ENCODE data around the gene GNG13. TPM values are rescaled to one million over a fixed set of nuclear protein-coding genes. Genes with fewer than 3 reads are reported as not detected.

Gene GNG13
- total RNA-seq, 1 donor from 2014 or later = not detected

DNA sequence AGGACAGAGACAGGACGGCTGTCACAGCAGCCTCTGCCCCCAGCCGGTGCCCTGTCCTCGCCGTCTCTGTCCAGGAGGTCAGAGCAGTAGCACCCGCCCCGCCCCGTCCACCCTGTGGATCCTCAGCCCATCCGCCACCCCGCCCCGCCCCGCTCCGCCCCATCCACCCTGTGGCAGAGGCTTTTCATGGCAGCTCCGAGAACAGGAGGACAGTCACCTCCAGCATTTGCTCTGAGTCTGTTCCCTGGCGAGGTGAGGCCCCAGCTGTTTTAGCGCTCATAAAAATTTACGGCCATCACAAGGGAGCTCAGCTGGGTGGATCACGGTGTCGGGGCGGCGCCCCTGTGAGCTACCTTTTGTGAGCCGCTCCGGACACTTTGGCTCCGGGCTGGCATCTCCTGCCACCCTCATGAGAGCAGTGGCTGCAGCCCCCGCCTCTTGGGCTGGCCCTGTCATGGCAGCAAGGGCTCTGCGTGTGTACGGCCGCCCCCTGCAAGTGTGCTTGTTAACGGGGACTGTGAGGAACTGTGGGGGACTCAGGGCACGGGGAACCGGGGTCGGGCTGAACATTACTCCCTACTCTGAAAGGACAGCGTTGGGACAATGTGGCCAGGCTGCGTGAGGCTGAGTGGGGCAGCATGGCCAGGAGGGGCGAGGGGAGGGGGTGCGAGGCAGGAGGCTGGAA is 32.3 kb upstream of the GNG13 start:
- H3K4me1 Mint-ChIP-seq (ENCODE audit: low read depth, unreplicated experiment) = no peaks in the 10 kb centered on the region
- no peak for TF ChIP-seq CTCF (IDR thresholded peaks at IDR 0.05; ENCODE audit: partially characterized antibody, unreplicated experiment)
- H3K27me3 Mint-ChIP-seq (ENCODE audit: unreplicated experiment) = peaks cover 4% of the 10 kb centered on the region
- no peak overlapping the region for H3K27ac Mint-ChIP-seq (ENCODE audit: unreplicated experiment)
- no peak overlapping the region for H3K4me3 Mint-ChIP-seq (ENCODE audit: unreplicated experiment)
- DNase-seq = no peak
- H3K36me3 Mint-ChIP-seq (ENCODE audit: unreplicated experiment) = peaks cover 16% of the 10 kb centered on the region
- H3K9me3 Mint-ChIP-seq (ENCODE audit: unreplicated experiment) = peaks cover 12% of the 10 kb centered on the region

DNA sequence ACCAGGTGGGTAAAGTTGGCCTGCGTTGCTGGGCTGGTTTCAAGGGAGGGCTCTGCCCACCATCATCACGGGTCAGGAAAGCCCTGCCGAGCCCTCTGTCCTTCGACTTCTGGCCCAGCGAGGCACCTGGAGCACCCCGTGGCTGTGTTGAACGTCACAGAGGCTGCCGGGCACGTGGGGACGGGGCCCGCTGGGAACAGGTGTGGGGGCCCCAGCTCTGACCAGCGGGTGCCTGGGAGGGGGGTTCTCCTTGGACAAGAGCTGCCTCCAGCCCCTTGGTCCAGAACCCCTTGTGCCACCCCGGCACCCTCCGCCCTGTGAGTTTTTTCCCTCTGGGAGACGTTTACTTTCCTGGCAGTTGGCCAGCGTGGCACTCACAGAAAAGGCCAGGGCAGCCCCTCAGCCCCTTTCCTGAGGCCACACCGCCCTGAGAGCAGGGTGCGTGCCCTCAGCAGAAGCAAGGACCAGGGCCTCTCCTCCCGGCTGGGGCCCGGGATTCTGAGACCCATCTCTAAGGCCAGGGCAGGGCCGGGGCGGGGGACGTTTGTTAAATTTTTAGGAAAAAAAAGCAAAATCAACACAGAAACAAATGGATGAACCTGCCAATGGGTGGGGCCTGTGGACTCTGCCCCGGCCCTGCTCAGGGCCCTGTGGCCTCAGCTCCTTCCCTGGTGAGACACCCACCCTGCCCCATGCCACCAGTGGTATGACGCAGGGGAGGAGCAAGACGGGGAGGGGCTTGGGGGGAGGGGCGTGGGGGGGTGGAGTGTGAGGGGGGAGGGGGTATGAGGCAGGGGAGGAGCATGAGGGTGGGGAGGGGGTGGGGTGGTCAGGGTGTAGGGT is 31.3 kb upstream of the GNG13 start:
- no peak for DNase-seq
- Mint-ChIP-seq H3K4me3 (ENCODE audit: unreplicated experiment) (no peak overlapping the region), H3K9me3 (ENCODE audit: unreplicated experiment) (peaks cover 12% of the 10 kb centered on the region), H3K4me1 (ENCODE audit: low read depth, unreplicated experiment) (no peaks in the 10 kb centered on the region), H3K36me3 (ENCODE audit: unreplicated experiment) (peaks cover 16% of the 10 kb centered on the region), H3K27me3 (ENCODE audit: unreplicated experiment) (peaks cover 4% of the 10 kb centered on the region), H3K27ac (ENCODE audit: unreplicated experiment) (no peak overlapping the region)
- no peak for TF ChIP-seq CTCF (IDR thresholded peaks at IDR 0.05; ENCODE audit: partially characterized antibody, unreplicated experiment)

DNA sequence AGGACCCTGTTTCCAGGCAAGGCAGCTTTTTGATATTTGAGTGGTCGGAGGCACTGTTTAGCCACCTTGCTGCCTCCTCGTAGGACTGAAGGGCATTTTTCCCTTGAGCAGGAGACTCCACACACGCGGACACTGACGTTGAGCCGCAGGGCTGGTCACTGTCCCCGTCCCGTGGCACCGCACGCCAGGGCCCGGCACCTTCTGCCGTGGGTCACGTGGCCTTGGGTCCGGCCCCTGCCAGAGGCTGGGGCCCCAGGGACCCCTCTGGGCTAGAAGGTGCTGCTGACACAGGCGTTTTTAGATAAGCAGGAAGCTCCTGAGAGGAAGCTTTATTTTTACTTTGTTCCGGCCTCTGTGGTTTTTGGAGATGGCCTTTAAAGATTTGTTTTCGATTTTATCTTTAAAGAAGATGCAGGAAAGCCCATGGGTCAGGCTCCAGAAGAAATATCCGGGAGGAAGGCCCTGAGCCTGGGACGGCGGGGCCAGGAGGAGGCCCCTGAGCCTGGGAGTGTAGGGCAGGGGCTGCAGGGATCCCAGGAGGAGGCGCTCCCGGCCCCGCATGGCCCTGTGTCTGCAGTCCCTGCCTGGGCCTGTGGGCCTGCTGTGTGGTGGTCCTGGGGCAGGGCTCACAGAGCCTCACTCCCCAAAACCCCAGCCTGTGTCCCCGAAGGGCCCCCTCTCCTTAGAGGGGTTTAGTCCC is 30.5 kb upstream of the GNG13 start:
- peaks cover 4% of the 10 kb centered on the region for H3K27me3 Mint-ChIP-seq (ENCODE audit: unreplicated experiment)

DNA sequence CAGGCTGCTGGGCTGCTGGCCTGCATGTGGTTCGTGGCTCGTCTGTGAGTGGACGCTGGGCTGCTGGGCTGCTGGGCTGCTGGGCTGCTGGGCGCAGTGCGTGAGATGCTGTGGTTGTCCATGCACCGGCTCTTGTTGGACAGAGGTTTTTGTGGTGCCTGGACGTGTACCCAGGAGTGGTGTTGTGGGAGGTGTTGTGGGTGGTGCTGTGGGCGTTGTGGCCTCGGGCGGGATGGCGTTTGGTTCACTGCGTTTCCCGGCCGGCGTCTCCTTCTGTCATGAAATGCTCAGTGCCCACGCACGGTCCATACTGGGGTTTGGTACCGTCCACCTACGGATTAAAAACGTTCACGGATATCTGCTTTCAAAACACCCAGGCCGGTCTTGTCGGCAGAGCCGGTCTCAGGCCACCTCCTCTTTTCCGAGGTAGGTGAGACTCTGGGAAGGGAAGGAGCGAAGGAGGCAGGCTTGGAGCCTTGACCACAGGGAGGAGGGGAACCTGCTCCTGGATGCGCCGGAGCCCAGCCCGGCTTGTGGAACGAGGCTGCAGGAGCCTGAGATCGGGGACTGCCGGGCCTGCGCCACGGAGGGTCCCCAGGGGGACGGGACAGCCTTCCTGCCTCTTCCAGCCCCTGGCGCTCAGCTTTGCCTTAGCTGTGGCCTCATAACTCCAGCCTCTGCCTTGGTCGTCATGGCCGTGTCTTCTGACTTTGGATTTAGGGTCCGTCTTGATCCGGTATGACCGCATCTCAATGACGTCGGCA is 29.8 kb upstream of the GNG13 start:
- H3K27ac Mint-ChIP-seq (ENCODE audit: unreplicated experiment) = no peak overlapping the region
- peaks cover 10% of the 10 kb centered on the region for H3K9me3 Mint-ChIP-seq (ENCODE audit: unreplicated experiment)
- no peak overlapping the region for H3K4me3 Mint-ChIP-seq (ENCODE audit: unreplicated experiment)
- H3K4me1 Mint-ChIP-seq (ENCODE audit: low read depth, unreplicated experiment) = peaks cover 4% of the 10 kb centered on the region
- peaks cover 4% of the 10 kb centered on the region for H3K27me3 Mint-ChIP-seq (ENCODE audit: unreplicated experiment)
- H3K36me3 Mint-ChIP-seq (ENCODE audit: unreplicated experiment) = peaks cover 5% of the 10 kb centered on the region
- no peak for TF ChIP-seq CTCF (IDR thresholded peaks at IDR 0.05; ENCODE audit: partially characterized antibody, unreplicated experiment)
- no peak for DNase-seq

More for the DNA sequence above, 30.5 kb upstream of the GNG13 start:
- no peaks in the 10 kb centered on the region for H3K4me1 Mint-ChIP-seq (ENCODE audit: low read depth, unreplicated experiment)
- no peak for DNase-seq
- peaks cover 9% of the 10 kb centered on the region for H3K36me3 Mint-ChIP-seq (ENCODE audit: unreplicated experiment)
- peaks cover 7% of the 10 kb centered on the region for H3K9me3 Mint-ChIP-seq (ENCODE audit: unreplicated experiment)
- H3K4me3 Mint-ChIP-seq (ENCODE audit: unreplicated experiment) = no peak overlapping the region
- H3K27ac Mint-ChIP-seq (ENCODE audit: unreplicated experiment) = no peak overlapping the region
- no peak for TF ChIP-seq CTCF (IDR thresholded peaks at IDR 0.05; ENCODE audit: partially characterized antibody, unreplicated experiment)

Measured in glutamatergic neuron (in vitro differentiated cells).